Skeletal muscle cell (primary cell): ENCODE data around the gene UGT3A1.
"Not testable (repeated sequence)": the region's sequence is repeated elsewhere in the genome, so short reads cannot be mapped to it uniquely, and the experiment has no call there.

Source experiments
- DNase-seq: peaks from one replicate; pipeline ENCODE4 v3.0.0-alpha.2; 2010; ENCODE audit warnings: low read depth
- H3K4me3 ChIP-seq: 2 replicates; pipeline ENCODE4 v1.5.1; 2011; ENCODE audit warnings: low read depth, mild to moderate bottlenecking, control low read depth, low read length, moderate library complexity

UGT3A1 gene, protein sequence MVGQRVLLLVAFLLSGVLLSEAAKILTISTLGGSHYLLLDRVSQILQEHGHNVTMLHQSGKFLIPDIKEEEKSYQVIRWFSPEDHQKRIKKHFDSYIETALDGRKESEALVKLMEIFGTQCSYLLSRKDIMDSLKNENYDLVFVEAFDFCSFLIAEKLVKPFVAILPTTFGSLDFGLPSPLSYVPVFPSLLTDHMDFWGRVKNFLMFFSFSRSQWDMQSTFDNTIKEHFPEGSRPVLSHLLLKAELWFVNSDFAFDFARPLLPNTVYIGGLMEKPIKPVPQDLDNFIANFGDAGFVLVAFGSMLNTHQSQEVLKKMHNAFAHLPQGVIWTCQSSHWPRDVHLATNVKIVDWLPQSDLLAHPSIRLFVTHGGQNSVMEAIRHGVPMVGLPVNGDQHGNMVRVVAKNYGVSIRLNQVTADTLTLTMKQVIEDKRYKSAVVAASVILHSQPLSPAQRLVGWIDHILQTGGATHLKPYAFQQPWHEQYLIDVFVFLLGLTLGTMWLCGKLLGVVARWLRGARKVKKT

DNA sequence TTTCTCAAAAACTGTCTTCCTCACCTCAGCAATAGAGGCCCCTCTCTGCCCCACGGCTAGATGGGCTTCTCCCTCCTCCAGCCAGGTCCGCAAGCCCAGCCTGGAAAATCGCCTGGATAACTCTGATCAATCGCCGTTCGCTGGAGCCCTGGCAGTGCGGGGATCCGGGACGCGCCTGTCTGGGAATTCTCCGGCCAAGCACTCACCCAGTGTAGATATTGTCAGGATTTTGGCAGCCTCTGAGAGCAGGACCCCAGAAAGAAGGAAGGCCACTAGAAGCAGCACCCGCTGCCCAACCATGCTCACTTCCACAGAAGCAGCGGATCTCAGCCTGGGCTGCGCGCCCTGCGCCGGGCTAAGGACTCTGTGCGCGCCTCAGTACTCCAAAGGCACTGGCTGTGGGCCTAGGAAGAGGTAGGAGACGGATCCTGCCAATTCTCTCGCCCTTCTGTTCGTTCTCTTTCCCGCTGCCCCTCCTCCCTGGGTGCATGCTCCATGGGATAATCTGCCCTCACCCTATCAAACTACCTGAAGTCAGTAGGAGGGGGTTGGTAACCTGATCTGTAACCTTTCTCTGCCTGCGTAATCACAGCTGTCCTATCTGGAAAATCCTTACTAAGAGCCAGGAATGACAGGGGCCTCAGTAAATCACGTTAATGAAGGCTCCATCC lies at the start of gene UGT3A1:
Gene UGT3A1, minus strand, starts transcription at position 450 of the 671 bp plus-strand sequence. Its CDS starts 150 bp downstream, at position 300.
- H3K4me3 ChIP-seq, result no peak within 1 kb of the TSS
- no peak for DNase-seq

DNA sequence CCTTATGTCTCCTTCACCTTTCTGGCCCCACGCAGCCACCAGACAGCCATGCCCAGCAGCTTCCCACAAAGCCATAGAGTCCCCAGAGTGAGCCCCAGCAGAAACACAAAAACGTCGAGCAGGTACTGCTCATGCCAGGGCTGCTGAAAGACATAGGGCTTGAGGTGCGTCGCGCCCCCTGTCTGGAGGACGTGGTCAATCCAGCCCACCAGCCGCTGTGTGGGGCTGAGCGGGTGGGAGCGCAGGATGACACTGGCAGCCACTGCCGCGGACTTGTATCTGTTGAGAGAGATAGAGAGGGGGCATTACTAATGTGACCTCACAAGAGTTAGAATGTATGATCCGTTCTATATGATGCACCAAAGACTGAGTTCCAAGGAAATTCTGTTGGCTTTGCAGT lies 44.5 kb upstream of the UGT3A1 start:
- H3K4me3 ChIP-seq, result no peak overlapping the region
- no peak for DNase-seq

DNA sequence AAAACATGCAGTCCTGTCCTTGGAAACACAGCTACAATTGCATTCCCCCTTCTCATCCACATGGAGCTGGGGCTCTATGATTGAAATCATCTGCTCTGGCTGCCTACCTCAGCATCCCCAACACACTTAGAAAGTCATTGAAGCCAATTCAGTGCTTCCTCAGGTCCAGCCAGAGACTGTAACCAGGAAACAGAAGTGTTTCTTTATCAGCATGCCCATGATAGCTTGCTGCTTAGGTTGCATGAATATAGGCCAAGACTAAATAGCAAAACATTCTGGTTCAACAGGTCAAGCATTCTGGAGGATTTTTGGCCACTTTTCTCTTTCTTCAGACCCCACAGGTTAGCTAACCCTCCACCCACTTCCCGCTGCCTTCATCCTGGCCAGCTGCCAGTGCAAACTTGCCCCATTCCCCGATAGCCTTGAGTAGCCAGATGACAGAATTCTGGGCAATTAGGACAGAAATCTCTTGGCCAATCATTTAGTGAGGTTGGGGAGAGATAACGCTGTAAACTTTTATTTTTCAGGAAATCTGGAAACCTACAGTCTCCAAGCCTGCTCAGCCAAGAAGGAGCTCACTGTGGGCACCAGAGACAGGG lies 43.4 kb upstream of the UGT3A1 start:
- not testable (repeated sequence) for DNase-seq, H3K4me3 ChIP-seq

DNA sequence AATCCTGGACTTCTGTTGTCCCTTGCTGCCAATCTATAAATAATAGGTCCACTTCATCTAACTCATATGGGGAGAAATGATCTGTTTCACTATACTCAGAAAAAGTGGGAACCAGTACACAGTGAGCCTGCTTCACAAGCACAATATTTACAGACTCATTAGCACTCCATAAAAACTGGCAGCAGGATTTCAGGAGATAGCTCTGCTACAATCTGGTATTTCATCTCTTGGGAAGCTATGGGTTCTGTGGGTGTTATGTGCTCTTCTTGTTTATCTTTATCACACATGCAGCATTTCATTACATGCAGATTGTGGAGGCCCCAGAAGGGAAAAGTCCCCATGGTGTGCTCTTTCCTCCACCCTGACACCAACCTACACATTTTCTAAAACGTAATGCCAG lies 42.3 kb upstream of the UGT3A1 start:
- DNase-seq, result no peak
- H3K4me3 ChIP-seq, result no peak overlapping the region

DNA sequence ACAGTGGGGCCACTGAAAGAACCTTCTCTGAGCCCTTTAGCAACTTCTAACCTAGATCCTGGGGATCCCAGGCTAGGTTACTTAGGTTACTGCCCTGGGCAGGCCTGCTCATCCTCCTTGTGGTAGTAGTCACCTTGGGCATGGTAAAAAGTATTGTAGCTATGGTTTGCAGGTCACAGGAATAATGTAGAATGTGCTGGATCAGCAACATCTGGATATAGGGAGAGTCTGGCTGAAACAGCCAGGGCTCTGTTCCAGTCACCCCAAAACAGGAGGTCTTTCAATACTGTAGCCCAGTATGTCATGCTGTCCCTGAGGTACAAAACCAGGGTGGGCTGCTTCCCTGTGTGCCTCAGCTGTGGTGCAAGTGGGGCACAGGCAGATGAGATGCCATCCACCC lies 41.9 kb upstream of the UGT3A1 start:
- DNase-seq, result no peak
- H3K4me3 ChIP-seq, result no peak overlapping the region

DNA sequence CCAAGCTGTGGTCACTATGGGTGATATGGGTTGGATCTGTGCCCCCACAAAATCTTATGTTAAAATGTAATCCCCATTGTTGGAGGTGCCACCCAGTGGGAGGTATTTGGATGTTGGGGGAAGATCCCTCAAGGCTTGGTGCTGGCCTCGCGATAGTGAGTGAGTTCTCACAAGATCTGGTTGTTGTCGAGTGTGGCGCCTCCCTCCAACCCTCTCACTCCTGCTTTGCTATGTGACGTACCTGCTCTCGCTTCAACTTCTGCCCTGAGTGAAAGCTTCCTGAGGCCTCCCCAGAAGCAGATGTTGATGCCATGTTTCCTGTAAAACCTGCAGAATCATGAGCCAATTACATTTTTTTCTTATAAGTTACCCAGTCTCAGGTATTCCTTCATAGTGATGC lies 40.0 kb upstream of the UGT3A1 start:
- DNase-seq, result no peak
- no peak overlapping the region for H3K4me3 ChIP-seq

DNA sequence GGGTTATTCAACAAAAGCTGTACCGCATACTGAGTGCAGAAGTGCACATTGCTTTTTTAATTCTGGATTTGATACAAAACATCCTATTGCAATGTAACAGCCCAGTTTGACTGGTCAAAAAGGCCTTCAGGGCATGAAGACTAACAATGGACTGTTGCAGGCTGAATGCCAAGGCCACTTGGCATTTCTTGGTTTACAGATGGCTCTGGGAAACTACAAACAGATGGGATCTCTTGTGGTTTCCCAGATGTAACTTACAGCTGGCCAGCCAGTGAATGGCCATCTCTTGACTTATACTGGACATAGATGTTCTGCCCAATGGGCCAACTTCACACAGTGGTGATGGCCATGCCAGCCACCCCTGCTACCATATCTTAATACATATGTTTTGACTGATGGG lies 38.7 kb upstream of the UGT3A1 start:
- no peak for DNase-seq
- H3K4me3 ChIP-seq, result no peak overlapping the region

DNA sequence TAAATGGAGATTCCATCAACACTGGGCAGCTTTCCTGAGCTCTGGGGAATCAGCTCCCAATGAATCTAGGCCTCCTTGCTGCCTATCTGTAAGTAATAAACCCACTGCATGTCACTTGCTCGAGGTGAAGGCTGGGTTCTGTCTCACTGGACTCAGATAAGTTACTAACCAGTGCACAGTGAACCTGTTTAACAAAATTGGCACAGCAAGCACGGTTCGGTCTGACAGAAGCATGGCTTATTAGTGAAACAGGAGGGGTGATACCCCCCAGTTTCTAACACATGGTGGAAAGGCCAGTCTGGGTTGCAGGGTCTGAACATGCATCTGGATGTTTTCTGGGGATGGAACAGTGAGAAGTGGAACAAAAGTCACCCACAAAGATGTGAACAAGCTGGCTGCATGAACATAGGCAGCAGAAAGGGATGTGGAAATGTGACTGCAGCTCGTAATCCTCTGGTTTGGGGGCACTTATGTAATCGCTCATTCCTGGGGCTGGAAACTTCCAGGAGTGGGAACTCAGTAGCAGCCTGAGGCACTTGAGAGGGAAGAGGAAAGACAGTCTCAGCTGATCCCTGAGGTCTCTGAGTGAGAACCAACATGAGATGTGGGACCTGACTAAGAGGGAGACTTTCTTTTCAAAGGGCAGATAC lies 37.8 kb upstream of the UGT3A1 start:
- H3K4me3 ChIP-seq, result no peak overlapping the region
- no peak for DNase-seq

DNA sequence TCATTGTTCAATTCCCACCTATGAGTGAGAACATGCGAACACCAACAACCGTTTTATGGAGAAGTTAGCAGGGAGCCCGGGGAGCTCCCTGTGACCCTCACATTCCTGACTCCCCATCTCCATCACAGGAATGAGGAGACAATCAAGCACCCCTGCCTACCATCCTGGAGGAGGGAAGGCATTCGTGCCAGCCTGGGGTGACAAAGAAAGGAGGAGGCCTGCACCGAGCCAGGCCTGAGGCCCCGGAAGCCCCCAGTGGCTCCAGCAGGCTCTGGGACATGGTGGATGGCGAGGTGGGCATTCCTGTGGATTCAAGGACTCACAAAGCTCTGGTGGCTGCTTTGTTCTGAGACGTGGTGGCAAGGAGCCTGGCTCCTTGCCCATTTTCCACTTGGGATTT lies 36.5 kb upstream of the UGT3A1 start:
- DNase-seq, result no peak
- H3K4me3 ChIP-seq, result no peak overlapping the region

DNA sequence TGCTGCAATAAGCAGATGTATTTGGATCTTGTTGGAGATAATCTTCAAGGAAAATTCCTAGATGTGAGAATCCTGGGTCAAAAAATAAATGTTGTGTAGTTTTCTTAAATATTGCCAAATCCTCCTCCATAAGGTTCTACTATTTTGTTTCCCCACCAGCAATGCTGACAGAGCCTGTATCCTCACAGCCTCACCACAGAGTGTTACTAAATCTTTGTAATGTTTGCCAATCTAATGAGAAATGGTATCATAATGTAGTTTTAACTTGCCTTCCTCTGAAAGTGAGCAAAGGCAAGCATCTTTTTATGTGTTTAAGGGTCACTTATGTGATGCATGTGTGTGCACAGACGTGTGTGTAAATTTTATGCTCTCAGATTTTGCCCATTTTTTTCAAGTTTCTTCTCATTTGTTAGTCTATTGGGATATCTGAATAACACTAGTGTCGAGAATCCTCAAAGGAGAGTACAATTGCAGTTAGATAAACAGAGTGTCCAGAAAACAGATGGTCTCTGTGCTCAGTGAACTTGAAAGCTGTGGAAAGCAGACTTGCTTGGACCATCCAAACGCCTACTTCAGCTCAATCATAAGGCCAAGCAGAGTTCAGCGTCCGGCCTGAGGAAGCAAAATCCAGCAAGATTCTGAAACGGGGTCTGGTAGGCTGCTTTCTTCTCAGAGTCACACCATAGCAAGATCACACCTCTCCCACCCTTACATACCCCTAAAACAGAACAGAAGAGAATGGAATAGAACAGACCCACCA lies 35.7 kb upstream of the UGT3A1 start:
- no peak overlapping the region for H3K4me3 ChIP-seq
- DNase-seq, result no peak

DNA sequence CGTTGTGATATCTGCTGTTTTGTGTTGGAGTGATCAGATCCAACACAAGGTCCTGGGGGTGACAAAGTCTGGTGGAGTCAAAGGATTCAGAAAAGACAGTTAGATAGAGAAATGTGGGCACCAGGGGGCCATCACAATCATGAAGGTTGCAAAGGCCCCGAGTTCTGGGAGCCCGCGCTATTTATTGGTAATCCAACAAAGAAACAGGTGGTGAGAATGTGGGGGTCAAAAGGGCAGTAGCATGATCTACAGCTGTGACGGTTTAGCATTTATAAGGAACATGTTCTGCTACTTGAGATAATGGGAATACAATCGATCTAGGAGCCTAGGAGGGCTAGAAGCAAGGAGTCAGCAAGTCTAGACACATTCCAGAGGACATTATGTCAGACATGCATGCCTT lies 31.1 kb upstream of the UGT3A1 start:
- not testable (repeated sequence) for DNase-seq, H3K4me3 ChIP-seq

DNA sequence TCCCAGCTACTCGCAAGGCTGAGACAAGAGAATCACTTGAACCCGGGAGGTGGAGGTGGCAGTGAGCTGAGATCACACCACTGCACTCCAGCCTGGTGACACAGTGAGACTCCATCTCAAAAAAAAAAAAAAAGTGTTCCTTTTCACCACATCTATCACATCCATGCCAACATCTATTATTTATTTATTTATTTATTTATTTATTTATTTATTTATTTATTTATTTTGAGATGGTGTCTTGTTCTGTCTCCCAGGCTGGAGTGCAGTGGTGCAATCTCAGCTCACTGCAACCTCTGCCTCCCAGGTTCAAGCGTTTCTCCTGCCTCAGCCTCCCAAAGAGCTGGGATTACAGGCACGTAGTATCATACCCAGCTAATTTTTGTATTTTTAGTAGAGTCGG lies 28.4 kb upstream of the UGT3A1 start:
- DNase-seq, H3K4me3 ChIP-seq: not testable (repeated sequence)

DNA sequence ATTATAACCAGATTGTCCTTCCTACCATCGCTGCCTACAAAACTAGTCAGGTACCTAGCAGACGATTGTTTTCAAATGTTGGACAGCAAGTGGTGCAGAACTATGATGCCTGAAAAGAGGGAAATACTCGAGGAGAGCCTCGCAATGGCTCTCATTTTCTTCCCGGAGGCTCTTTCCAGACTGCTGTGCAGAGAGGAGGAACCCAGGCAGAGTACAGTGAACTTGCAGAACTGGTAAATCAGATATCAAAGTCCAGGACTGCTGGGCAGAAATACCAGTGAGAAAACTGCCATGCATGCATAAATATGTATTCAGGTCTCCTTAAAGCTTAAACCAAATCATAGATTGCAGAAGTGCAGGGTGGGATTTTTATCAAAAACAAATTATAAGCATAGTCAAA lies 26.4 kb upstream of the UGT3A1 start:
- no peak overlapping the region for H3K4me3 ChIP-seq
- no peak for DNase-seq

DNA sequence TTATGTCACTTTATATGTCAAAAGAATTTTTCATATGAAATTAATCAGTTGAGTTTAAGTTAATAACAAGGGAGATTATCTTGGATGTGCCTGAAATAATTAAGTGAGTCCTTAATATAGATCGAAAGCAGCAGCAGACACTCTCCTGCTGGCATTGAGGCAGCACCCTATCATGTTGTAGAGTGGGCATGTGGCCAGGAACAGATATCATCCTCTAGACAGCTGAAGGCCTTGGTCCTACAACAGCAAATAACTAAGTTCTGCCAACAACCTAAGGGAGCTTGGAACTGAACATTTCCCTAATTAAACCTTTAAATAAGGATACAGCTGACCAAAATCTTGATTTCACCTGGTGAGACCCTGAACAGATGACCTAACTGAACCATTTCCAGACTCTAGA lies 25.8 kb upstream of the UGT3A1 start:
- DNase-seq, result no peak
- no peak overlapping the region for H3K4me3 ChIP-seq

DNA sequence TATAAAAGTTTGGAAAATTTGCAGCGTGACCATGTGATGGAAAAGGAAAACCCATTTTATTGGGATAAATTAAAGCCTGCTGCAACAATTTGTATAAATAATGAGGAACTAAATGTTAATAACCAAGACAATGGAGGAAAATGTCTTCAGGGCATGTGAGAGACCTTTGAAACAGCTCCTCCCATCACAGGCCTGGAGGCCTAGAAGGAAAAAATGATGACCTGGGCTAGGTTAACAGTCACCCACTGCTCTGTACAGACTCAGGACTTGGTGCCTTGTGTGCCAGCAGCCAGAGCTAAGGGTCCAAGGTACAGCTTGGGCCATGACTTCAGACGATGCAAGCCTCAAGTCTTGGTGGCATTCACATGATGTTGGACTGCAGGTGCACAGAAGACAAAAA lies 22.0 kb upstream of the UGT3A1 start:
- H3K4me3 ChIP-seq, result no peak overlapping the region
- no peak for DNase-seq

DNA sequence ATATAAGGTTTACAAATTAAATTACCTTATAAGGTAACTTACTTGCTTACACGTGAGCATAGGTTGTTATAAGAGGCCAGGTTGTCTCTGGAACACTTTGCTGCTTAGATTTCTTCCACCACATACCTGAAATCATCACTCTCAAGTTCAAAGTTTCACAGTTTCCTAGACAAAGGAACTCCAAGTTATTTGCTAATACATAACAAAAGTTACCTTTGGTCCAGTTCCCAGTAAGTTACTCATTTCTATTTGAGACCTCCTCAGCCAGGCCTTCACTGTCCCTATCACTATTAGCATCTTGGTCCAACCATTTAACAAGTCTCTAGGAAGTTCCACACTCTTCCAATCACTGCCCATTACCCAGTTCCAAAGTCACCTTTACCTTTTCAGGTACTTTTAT lies 18.5 kb upstream of the UGT3A1 start:
- no peak overlapping the region for H3K4me3 ChIP-seq
- no peak for DNase-seq

DNA sequence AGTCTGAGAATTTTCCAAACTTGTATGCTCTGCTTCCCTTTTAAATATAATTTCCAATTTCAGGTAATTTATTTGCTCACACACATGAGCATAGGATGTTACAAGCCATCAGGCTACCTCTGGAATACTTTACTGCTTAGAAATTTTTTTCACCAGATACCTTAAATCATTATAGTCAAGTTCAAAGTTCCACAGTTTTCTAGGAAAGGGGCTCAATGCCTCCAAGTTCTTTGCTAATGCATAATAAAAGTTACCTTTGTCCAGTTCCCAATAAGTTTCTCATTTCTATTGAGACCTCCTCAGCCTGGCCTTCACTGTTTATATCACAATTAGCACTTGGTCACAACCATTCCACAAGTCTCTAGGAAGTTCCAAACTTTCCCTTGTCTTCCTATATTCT lies 16.2 kb upstream of the UGT3A1 start:
- no peak for DNase-seq
- H3K4me3 ChIP-seq, result no peak overlapping the region

DNA sequence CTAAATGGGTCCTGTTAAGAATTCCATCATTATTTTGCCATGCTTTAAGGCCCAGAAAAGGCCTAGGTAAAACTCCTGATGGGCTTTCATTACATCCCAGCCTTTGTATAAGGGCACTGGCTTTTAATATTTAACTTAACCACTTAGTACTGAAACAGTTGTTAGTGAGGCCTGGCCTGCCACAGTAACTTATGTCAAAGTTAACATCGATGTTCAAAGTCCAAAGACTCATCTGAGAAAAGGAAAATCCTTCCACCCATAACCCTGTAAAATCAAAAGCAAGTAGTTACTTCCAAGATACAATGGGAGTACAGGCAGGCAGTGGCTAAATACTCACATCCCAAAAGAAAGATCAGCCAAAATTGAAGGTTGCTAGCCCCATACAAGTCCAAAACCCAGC lies 15.0 kb upstream of the UGT3A1 start:
- no peak overlapping the region for H3K4me3 ChIP-seq
- no peak for DNase-seq

DNA sequence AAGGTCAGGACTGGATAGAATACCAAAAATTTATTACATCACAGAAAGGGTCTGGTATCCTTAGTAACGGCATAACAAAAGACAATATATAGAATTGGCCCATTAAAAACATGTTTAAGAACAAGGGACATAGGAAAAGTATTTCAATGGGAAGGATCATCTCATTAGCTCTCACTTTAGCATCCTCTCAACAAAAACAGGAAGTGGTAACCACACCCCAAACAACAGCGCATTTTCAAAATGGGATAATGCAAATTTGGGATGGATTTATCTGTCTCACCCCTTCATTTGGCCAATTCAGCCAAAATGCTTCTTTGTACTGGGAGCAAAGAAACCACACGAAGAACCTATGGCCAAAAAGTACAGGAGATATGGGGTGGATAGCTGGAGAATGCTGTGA lies 9.8 kb upstream of the UGT3A1 start:
- no peak for DNase-seq
- H3K4me3 ChIP-seq, result no peak overlapping the region
